Loucy (cell line): ENCODE data around the gene ADAMTSL4.
"Not testable (repeated sequence)": the region's sequence is repeated elsewhere in the genome, so short reads cannot be mapped to it uniquely, and the experiment has no call there.

Experiments used
- H2AFZ ChIP-seq: fragments of 200-600 bp; sonication (generic); 2 replicates; pipeline ENCODE4 v1.6.0; 2016; ENCODE audit warnings: antibody characterized with exemption, mild to moderate bottlenecking, low read length, moderate library complexity
- H3F3A ChIP-seq: fragments of 200-600 bp; 2 replicates; pipeline ENCODE4 v1.6.0; 2016; ENCODE audit warnings: antibody characterized with exemption, low read depth, mild to moderate bottlenecking
- H3K27me3 ChIP-seq: fragments of 200-600 bp; sonication (generic); 2 replicates; pipeline ENCODE4 v1.6.1; 2014; ENCODE audit warnings: low read length, mild to moderate bottlenecking; ENCODE audit not compliant: insufficient read depth, poor library complexity, severe bottlenecking
- H3K36me3 ChIP-seq: fragments of 200-600 bp; sonication (generic); 2 replicates; pipeline ENCODE4 v1.6.1; 2016; ENCODE audit warnings: low read length; ENCODE audit not compliant: insufficient read depth
- H3K4me1 ChIP-seq: fragments of 200-600 bp; sonication (generic); 2 replicates; pipeline ENCODE4 v1.5.1; 2014; ENCODE audit warnings: low read length, mild to moderate bottlenecking; ENCODE audit not compliant: insufficient read depth, poor library complexity, severe bottlenecking
- H3K4me2 ChIP-seq: fragments of 200-600 bp; sonication (generic); 2 replicates; pipeline ENCODE4 v1.6.0; 2014; ENCODE audit warnings: antibody characterized with exemption, low read length, low read depth, mild to moderate bottlenecking; ENCODE audit not compliant: poor library complexity, severe bottlenecking
- H3K4me3 ChIP-seq: fragments of 200-600 bp; sonication (generic); 2 replicates; pipeline ENCODE4 v1.5.1; 2014; ENCODE audit warnings: low read length, mild to moderate bottlenecking, mixed read lengths; ENCODE audit not compliant: poor library complexity, severe bottlenecking
- H3K79me2 ChIP-seq: fragments of 200-600 bp; sonication (generic); 2 replicates; pipeline ENCODE4 v1.6.1; 2014; ENCODE audit warnings: low read length; ENCODE audit not compliant: insufficient read depth
- H3K9ac ChIP-seq: fragments of 200-600 bp; sonication (generic); 2 replicates; pipeline ENCODE4 v1.6.0; 2014; ENCODE audit warnings: mild to moderate bottlenecking, low read depth, low read length, moderate library complexity; ENCODE audit not compliant: poor library complexity, severe bottlenecking
- H3K9me2 ChIP-seq: fragments of 200-600 bp; sonication (generic); replicated peaks from 2 replicates; pipeline ENCODE4 v1.6.1; 2016; ENCODE audit warnings: low read depth, low read length, mixed read lengths
- H3K9me3 ChIP-seq: fragments of 200-600 bp; sonication (generic); 2 replicates; pipeline ENCODE4 v1.6.1; 2014; ENCODE audit warnings: mild to moderate bottlenecking, antibody characterized with exemption, low read length, low read depth; ENCODE audit not compliant: insufficient read depth
- H4K20me1 ChIP-seq: fragments of 200-600 bp; sonication (generic); 2 replicates; pipeline ENCODE4 v1.6.0; 2014; ENCODE audit warnings: antibody characterized with exemption, low read length, mild to moderate bottlenecking; ENCODE audit not compliant: insufficient read depth, poor library complexity, severe bottlenecking
- CTCF ChIP-seq: fragments of 200-600 bp; sonication (generic); conservative IDR thresholded peaks from 2 replicates; pipeline ENCODE4 v1.5.1; 2014; ENCODE audit warnings: mild to moderate bottlenecking, antibody characterized with exemption, low read length
- EZH2phosphoT487 ChIP-seq: fragments of 200-600 bp; IDR thresholded peaks from 2 replicates; pipeline ENCODE4 v1.6.1; 2018; ENCODE audit warnings: antibody characterized with exemption, mild to moderate bottlenecking, moderate library complexity, borderline replicate concordance

The ADAMTSL4 gene

GRCh38 chr1:150579110-150579944 lies 30.1 kb downstream of the ADAMTSL4 start, which contains the start of gene MCL1:
Gene MCL1 (minus strand): TSS chr1:150579610. CDS start chr1:150579530, 80 bp downstream.
- H3K4me1 ChIP-seq: peaks cover 39% of the 10 kb centered on the region

GRCh38 chr1:150579945-150580642 lies 30.9 kb downstream of the ADAMTSL4 start:
- Histone ChIP-seq H3K4me3 (peak overlapping the region; percentile 97), H3K4me2 (peak overlapping the region; percentile 74), H3F3A (no peaks in the 10 kb centered on the region), H3K36me3 (peaks cover 27% of the 10 kb centered on the region), H3K9ac (peak overlapping the region; percentile 97), H3K79me2 (peaks cover 50% of the 10 kb centered on the region), H3K4me1 (peaks cover 32% of the 10 kb centered on the region), H3K27me3 (peaks cover 16% of the 10 kb centered on the region), H3K9me2 (no peaks in the 10 kb centered on the region), H2AFZ (peak overlapping the region; percentile 39), H3K9me3 (no peaks in the 10 kb centered on the region), H4K20me1 (peaks cover 40% of the 10 kb centered on the region)
- TF ChIP-seq EZH2phosphoT487: no peak
- TF ChIP-seq CTCF: no peak

More at GRCh38 chr1:150579110-150579944, 30.1 kb downstream of the ADAMTSL4 start, which contains the start of gene MCL1:
- peak within 1 kb of the TSS; percentile 99 for H3K4me2 ChIP-seq
- peaks cover 35% of the 10 kb centered on the region for H3K36me3 ChIP-seq
- no peaks in the 10 kb centered on the region for H3F3A ChIP-seq
- peaks cover 16% of the 10 kb centered on the region for H3K27me3 ChIP-seq
- H3K9me2 ChIP-seq: no peaks in the 10 kb centered on the region
- peak within 1 kb of the TSS; percentile 97 for H3K4me3 ChIP-seq
- TF ChIP-seq EZH2phosphoT487 (no peak), CTCF (no peak)
- H3K79me2 ChIP-seq: peaks cover 58% of the 10 kb centered on the region
- no peaks in the 10 kb centered on the region for H3K9me3 ChIP-seq
- H4K20me1 ChIP-seq: peaks cover 48% of the 10 kb centered on the region
- peak within 1 kb of the TSS; percentile 39 for H2AFZ ChIP-seq
- peak within 1 kb of the TSS; percentile 97 for H3K9ac ChIP-seq

GRCh38 chr1:150580966-150581365 lies 31.8 kb downstream of the ADAMTSL4 start:
- H2AFZ ChIP-seq, H3K9me2 ChIP-seq, H3F3A ChIP-seq, H3K4me2 ChIP-seq, H3K9ac ChIP-seq, H3K4me3 ChIP-seq, H3K9me3 ChIP-seq: not testable (repeated sequence)
- peaks cover 23% of the 10 kb centered on the region for H3K4me1 ChIP-seq
- H3K36me3 ChIP-seq: peaks cover 18% of the 10 kb centered on the region
- peaks cover 42% of the 10 kb centered on the region for H3K79me2 ChIP-seq
- peaks cover 31% of the 10 kb centered on the region for H4K20me1 ChIP-seq
- peaks cover 16% of the 10 kb centered on the region for H3K27me3 ChIP-seq

- H3K9me2 ChIP-seq: not testable (repeated sequence)
- peaks cover 37% of the 10 kb centered on the region for H3K79me2 ChIP-seq
Measured at GRCh38 chr1:150581437-150581836, 32.2 kb downstream of the ADAMTSL4 start.

GRCh38 chr1:150581962-150582361 lies 32.8 kb downstream of the ADAMTSL4 start:
- H3F3A ChIP-seq, H3K9me3 ChIP-seq, H3K4me2 ChIP-seq, H2AFZ ChIP-seq, H3K9me2 ChIP-seq, H3K36me3 ChIP-seq, H3K9ac ChIP-seq, H3K4me3 ChIP-seq: not testable (repeated sequence)
- Histone ChIP-seq H3K27me3 (peaks cover 16% of the 10 kb centered on the region), H3K4me1 (peaks cover 17% of the 10 kb centered on the region), H4K20me1 (peaks cover 21% of the 10 kb centered on the region), H3K79me2 (peaks cover 32% of the 10 kb centered on the region)

More at GRCh38 chr1:150581437-150581836, 32.2 kb downstream of the ADAMTSL4 start:
- Histone ChIP-seq H3K27me3 (peaks cover 16% of the 10 kb centered on the region), H4K20me1 (peaks cover 26% of the 10 kb centered on the region), H3K36me3 (peaks cover 14% of the 10 kb centered on the region), H3K4me1 (peaks cover 18% of the 10 kb centered on the region)
- H3K4me3 ChIP-seq, H3K4me2 ChIP-seq, H3F3A ChIP-seq, H3K9ac ChIP-seq, H2AFZ ChIP-seq, H3K9me3 ChIP-seq: not testable (repeated sequence)
